Astrocyte (in vitro differentiated cells and primary cell): ENCODE data around the gene UBR3. TPM values are rescaled to one million over a fixed set of nuclear protein-coding genes. Genes with fewer than 3 reads are reported as not detected.

ENCODE experiments used
- DNase-seq: peaks from one replicate; pipeline ENCODE4 v3.0.0-alpha.2; 2010; ENCODE audit warnings: low read depth
- FAIRE-seq: peaks from 2 replicates; lab custom pipeline; 2011; peaks lifted over from hg19 to GRCh38; lab: Jason Lieb, UNC
- H2AFZ ChIP-seq: 2 replicates; pipeline ENCODE4 v1.6.0; 2012; ENCODE audit warnings: low read depth, low read length, inconsistent platforms
- H3K27ac ChIP-seq: 2 replicates; pipeline ENCODE4 v1.5.1; 2011; ENCODE audit warnings: low read depth, low read length, inconsistent platforms
- H3K27me3 ChIP-seq: 2 replicates; pipeline ENCODE4 v1.6.0; 2011; ENCODE audit warnings: low read length, inconsistent platforms; ENCODE audit not compliant: insufficient read depth
- H3K36me3 ChIP-seq: 2 replicates; pipeline ENCODE4 v1.5.1; 2011; ENCODE audit warnings: low read length, inconsistent platforms; ENCODE audit not compliant: insufficient read depth
- H3K4me1 ChIP-seq: 2 replicates; pipeline ENCODE4 v1.5.1; 2011; ENCODE audit warnings: low read length, inconsistent platforms; ENCODE audit not compliant: insufficient read depth
- H3K4me2 ChIP-seq: 2 replicates; pipeline ENCODE4 v1.6.0; 2012; ENCODE audit warnings: low read length, inconsistent platforms
- H3K4me3 ChIP-seq: 2 replicates; pipeline ENCODE4 v1.5.1; 2011; ENCODE audit warnings: low read depth, mild to moderate bottlenecking, low read length, inconsistent platforms; ENCODE audit not compliant: insufficient read depth
- H3K79me2 ChIP-seq: 2 replicates; pipeline ENCODE4 v1.6.0; 2012; ENCODE audit warnings: mild to moderate bottlenecking, low read length, inconsistent platforms; ENCODE audit not compliant: insufficient read depth
- H3K9ac ChIP-seq: 2 replicates; pipeline ENCODE4 v1.6.0; 2012; ENCODE audit warnings: mild to moderate bottlenecking, low read length, inconsistent platforms
- H3K9me3 ChIP-seq: 2 replicates; pipeline ENCODE4 v1.5.1; 2012; ENCODE audit warnings: low read depth, mild to moderate bottlenecking, low read length, inconsistent platforms; ENCODE audit not compliant: insufficient read depth
- H4K20me1 ChIP-seq: 2 replicates; pipeline ENCODE4 v1.6.0; 2012; ENCODE audit warnings: low read length, inconsistent platforms; ENCODE audit not compliant: insufficient read depth
- H3K27ac Mint-ChIP-seq: one replicate; pipeline ENCODE4 v1.8.0; 2021; ENCODE audit warnings: mild to moderate bottlenecking, mixed read lengths; ENCODE audit not compliant: unreplicated experiment
- H3K27me3 Mint-ChIP-seq: one replicate; pipeline ENCODE4 v1.8.0; 2021; ENCODE audit warnings: low read depth, mixed read lengths; ENCODE audit not compliant: unreplicated experiment
- H3K36me3 Mint-ChIP-seq: one replicate; pipeline ENCODE4 v1.8.0; 2021; ENCODE audit warnings: low read depth, mixed read lengths; ENCODE audit not compliant: unreplicated experiment
- H3K4me1 Mint-ChIP-seq: one replicate; pipeline ENCODE4 v1.8.0; 2021; ENCODE audit warnings: low read depth, mixed read lengths; ENCODE audit not compliant: unreplicated experiment
- H3K4me3 Mint-ChIP-seq: one replicate; pipeline ENCODE4 v1.8.0; 2021; ENCODE audit warnings: mild to moderate bottlenecking, moderate library complexity, mixed read lengths; ENCODE audit not compliant: unreplicated experiment
- H3K9me3 Mint-ChIP-seq: one replicate; pipeline ENCODE4 v1.8.0; 2021; ENCODE audit warnings: mild to moderate bottlenecking, mixed read lengths; ENCODE audit not compliant: unreplicated experiment
- EZH2 ChIP-seq: IDR thresholded peaks from 2 replicates; pipeline ENCODE4 v1.6.1; 2012; ENCODE audit warnings: mild to moderate bottlenecking, low read length, inconsistent platforms; ENCODE audit not compliant: insufficient read depth
- total RNA-seq: library from RNA; stranded (reverse); gene quantifications from 2 replicates; pipeline ENCODE4 v1.2.1, GENCODE V29; 2021
- TF ChIP-seq, protein P1 (sequence below): IDR thresholded peaks from 2 replicates; pipeline ENCODE4 v1.5.1; 2011; ENCODE audit warnings: low read depth, mild to moderate bottlenecking, inconsistent platforms, low read length, moderate library complexity; ENCODE audit not compliant: insufficient read depth

UBR3 gene
- total RNA-seq, 1 donor from 2014 or later = 18.7 TPM

- no peaks in the 10 kb centered on the region for H3K36me3 Mint-ChIP-seq
- Histone ChIP-seq H3K9me3 (no peaks in the 10 kb centered on the region), H3K27ac (no peak overlapping the region), H3K4me2 (no peak overlapping the region), H3K36me3 (peaks cover 3% of the 10 kb centered on the region), H3K27me3 (no peaks in the 10 kb centered on the region), H4K20me1 (no peaks in the 10 kb centered on the region), H3K4me3 (no peak overlapping the region), H3K4me1 (no peaks in the 10 kb centered on the region), H2AFZ (no peak overlapping the region), H3K9ac (no peak overlapping the region), H3K79me2 (no peaks in the 10 kb centered on the region)
- no peak overlapping the region for H3K4me3 Mint-ChIP-seq
- peaks cover 2% of the 10 kb centered on the region for H3K9me3 Mint-ChIP-seq
- no peak for DNase-seq
- H3K4me1 Mint-ChIP-seq = peaks cover 4% of the 10 kb centered on the region
- FAIRE-seq = no peak
- TF ChIP-seq, protein P1, sequence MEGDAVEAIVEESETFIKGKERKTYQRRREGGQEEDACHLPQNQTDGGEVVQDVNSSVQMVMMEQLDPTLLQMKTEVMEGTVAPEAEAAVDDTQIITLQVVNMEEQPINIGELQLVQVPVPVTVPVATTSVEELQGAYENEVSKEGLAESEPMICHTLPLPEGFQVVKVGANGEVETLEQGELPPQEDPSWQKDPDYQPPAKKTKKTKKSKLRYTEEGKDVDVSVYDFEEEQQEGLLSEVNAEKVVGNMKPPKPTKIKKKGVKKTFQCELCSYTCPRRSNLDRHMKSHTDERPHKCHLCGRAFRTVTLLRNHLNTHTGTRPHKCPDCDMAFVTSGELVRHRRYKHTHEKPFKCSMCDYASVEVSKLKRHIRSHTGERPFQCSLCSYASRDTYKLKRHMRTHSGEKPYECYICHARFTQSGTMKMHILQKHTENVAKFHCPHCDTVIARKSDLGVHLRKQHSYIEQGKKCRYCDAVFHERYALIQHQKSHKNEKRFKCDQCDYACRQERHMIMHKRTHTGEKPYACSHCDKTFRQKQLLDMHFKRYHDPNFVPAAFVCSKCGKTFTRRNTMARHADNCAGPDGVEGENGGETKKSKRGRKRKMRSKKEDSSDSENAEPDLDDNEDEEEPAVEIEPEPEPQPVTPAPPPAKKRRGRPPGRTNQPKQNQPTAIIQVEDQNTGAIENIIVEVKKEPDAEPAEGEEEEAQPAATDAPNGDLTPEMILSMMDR = no peak
- no peaks in the 10 kb centered on the region for H3K27me3 Mint-ChIP-seq
- no peak overlapping the region for H3K27ac Mint-ChIP-seq
These were observed 217.7 kb downstream of the UBR3 start for GRCh38 chr2:170044751-170045478.

- Mint-ChIP-seq H3K27ac (no peak overlapping the region), H3K9me3 (peaks cover 2% of the 10 kb centered on the region), H3K36me3 (peaks cover 2% of the 10 kb centered on the region), H3K27me3 (no peaks in the 10 kb centered on the region), H3K4me1 (peaks cover 8% of the 10 kb centered on the region), H3K4me3 (no peak overlapping the region)
- H3K79me2 ChIP-seq = no peaks in the 10 kb centered on the region
- H3K4me2 ChIP-seq = no peak overlapping the region
- no peaks in the 10 kb centered on the region for H4K20me1 ChIP-seq
- H3K4me3 ChIP-seq = no peak overlapping the region
- no peak overlapping the region for H3K27ac ChIP-seq
- TF ChIP-seq EZH2 = no peak
- TF ChIP-seq, protein P1 = no peak
- FAIRE-seq (no peak), DNase-seq (no peak)
- no peak overlapping the region for H2AFZ ChIP-seq
- H3K9ac ChIP-seq = no peak overlapping the region
- H3K9me3 ChIP-seq = no peaks in the 10 kb centered on the region
- no peaks in the 10 kb centered on the region for H3K27me3 ChIP-seq
- H3K4me1 ChIP-seq = peaks cover 6% of the 10 kb centered on the region
- peaks cover 2% of the 10 kb centered on the region for H3K36me3 ChIP-seq
These were observed 220.2 kb downstream of the UBR3 start for GRCh38 chr2:170047331-170048065.

DNA sequence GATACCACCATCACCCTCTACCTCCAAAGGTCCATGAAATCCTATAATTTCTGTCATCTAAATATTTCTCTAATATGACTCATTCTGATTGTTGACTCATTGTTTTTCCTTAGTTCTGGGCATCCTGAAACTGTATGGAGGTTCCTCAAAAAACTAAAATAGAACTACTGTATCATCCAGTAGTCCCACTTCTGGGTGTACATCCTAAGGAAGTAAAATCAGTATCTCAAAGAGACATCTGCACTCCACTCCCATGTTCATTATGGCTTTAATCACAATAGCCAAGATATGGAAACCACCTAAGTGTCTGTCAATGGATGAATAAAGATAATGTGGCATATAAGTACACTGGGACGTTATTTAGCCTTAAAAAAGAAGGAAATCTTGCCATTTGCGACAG, 224.9 kb downstream of the UBR3 start:
- peaks cover 8% of the 10 kb centered on the region for H3K4me1 Mint-ChIP-seq
- peaks cover 2% of the 10 kb centered on the region for H3K36me3 Mint-ChIP-seq
- FAIRE-seq = peak; percentile 65
- no peaks in the 10 kb centered on the region for H3K9me3 Mint-ChIP-seq
- peak overlapping the region; percentile 11 for H3K4me2 ChIP-seq
- peaks cover 2% of the 10 kb centered on the region for H3K36me3 ChIP-seq
- H3K27me3 Mint-ChIP-seq = no peaks in the 10 kb centered on the region
- H3K4me3 ChIP-seq = no peak overlapping the region
- H3K4me1 ChIP-seq = peaks cover 6% of the 10 kb centered on the region
- no peak overlapping the region for H3K9ac ChIP-seq
- no peak overlapping the region for H3K27ac Mint-ChIP-seq
- no peak for TF ChIP-seq EZH2
- TF ChIP-seq, protein P1 = no peak
- no peaks in the 10 kb centered on the region for H4K20me1 ChIP-seq
- no peak overlapping the region for H3K4me3 Mint-ChIP-seq
- H3K27me3 ChIP-seq = no peaks in the 10 kb centered on the region
- H3K79me2 ChIP-seq = no peaks in the 10 kb centered on the region
- peak; percentile 22 for DNase-seq
- no peak overlapping the region for H3K27ac ChIP-seq
- H2AFZ ChIP-seq = no peak overlapping the region
- no peaks in the 10 kb centered on the region for H3K9me3 ChIP-seq
